Activated naive CD4-positive, alpha-beta T cell treated with anti-CD3 and anti-CD28 coated beads, Interleukin-2, amount 50 U/mL, for 24 hours (primary cell): ENCODE data around the gene PRPF6.

Source experiments
- H3K27ac Mint-ChIP-seq: one replicate; pipeline ENCODE4 v1.8.0; 2021; ENCODE audit warnings: mild to moderate bottlenecking, mixed read lengths
- H3K27me3 Mint-ChIP-seq: one replicate; pipeline ENCODE4 v1.8.0; 2021; ENCODE audit warnings: mixed read lengths
- H3K36me3 Mint-ChIP-seq: one replicate; pipeline ENCODE4 v1.8.0; 2021; ENCODE audit warnings: mixed read lengths
- H3K4me1 Mint-ChIP-seq: one replicate; pipeline ENCODE4 v1.8.0; 2021; ENCODE audit warnings: mixed read lengths
- H3K4me3 Mint-ChIP-seq: one replicate; pipeline ENCODE4 v1.8.0; 2021; ENCODE audit warnings: mild to moderate bottlenecking, mixed read lengths
- H3K9me3 Mint-ChIP-seq: one replicate; pipeline ENCODE4 v1.8.0; 2021; ENCODE audit warnings: mixed read lengths

Gene PRPF6

DNA sequence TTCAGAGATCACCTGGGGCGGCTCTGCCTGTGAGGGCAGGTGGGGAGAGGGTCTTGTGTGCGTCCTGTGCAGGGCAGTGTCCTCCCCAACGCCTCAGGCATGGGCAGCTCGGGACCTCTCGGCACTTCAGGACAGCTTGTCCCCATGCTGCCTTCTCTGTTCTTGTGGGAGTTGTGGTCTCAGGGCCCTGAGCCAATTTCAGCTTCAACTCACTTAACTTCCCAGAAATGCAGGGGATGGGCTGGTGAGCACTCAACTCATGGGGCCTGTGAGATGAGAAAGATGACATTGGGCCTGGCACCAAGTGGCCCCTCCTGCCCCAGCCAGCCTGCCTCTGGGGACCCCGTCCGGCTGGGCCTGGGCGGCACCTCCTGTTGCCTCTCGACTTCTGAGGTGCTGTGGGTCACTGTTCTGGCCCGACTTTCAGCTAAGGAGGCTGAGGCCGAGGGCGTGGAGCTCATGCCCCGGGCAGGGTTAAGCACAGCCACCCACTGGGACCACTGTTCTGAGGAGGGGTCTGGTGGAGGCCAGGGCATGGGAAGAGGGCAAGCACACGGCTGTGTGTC is 91.6 kb downstream of the PRPF6 start:
- Mint-ChIP-seq H3K4me1 (peaks cover under 1% of the 10 kb centered on the region), H3K27ac (peak overlapping the region; percentile 59), H3K36me3 (no peaks in the 10 kb centered on the region), H3K9me3 (no peaks in the 10 kb centered on the region), H3K4me3 (no peak overlapping the region), H3K27me3 (no peaks in the 10 kb centered on the region)

DNA sequence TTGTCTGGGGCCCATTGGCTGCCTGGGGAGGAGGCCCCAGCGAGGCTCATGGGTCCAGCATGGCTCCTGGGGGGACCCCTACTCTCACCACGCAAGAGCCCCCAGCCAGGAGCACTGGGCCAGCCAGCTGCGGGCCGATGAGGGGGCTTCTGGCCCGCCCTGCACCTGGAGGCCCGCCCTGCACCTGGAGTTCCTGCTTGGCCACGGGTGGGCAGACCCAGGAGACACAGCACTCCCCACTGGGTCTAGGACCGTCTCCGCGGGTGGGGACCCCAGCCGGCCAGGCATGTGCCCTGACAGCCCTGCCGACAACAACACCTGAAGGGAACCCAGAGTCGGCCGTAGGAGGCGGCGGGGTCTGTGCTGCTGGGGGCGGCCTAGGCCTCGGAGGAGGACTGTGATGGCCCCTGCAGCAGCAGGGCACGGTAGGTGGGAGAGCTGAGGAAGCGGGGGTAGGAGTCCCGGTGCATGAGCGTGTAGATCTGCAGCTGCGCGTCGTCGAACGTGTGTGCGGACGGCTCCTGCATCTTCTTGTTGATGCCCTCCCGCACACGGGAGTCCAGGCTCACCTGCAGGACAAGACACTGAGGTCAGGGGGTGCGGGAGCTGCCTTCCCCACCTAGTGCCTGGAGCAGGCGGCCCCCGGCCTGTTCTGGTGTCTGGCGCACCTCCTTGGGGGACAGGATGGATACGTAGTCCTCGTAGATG is 92.7 kb downstream of the PRPF6 start:
- H3K36me3 Mint-ChIP-seq: no peaks in the 10 kb centered on the region
- H3K4me3 Mint-ChIP-seq: no peak overlapping the region
- H3K4me1 Mint-ChIP-seq: peaks cover 6% of the 10 kb centered on the region
- H3K27ac Mint-ChIP-seq: no peak overlapping the region
- no peaks in the 10 kb centered on the region for H3K27me3 Mint-ChIP-seq
- no peaks in the 10 kb centered on the region for H3K9me3 Mint-ChIP-seq

DNA sequence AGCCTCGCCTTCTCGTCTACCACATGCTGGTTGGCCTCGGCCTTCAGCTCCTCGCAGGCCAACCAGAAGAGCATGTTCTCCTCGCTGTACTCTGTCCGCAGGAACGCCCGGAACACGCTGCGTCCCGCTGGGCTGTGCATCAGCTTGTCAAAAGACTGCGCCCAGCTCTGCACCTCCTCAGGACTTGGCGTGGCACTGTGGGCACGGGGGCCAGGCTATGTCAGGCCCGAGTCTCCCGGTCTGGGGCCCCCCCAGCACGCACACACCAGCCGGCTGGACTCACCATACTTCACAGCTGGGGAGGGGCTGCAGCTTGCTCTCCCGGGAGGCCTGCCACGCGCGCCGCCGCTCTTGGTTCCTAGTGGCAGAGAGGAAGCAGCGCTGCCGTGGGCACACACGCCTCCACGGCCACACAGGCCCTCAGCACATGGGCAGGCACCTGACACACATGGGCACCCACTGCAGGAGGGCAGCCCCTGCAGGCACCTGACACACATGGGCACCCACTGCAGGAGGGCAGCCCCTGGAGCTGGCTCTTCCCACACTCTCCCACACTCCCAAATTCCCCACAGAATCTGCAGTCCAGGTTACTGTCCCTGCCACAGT is 93.4 kb downstream of the PRPF6 start:
- no peak overlapping the region for H3K4me3 Mint-ChIP-seq
- H3K27ac Mint-ChIP-seq: no peak overlapping the region
- no peaks in the 10 kb centered on the region for H3K36me3 Mint-ChIP-seq
- H3K9me3 Mint-ChIP-seq: no peaks in the 10 kb centered on the region
- H3K4me1 Mint-ChIP-seq: peaks cover 13% of the 10 kb centered on the region
- H3K27me3 Mint-ChIP-seq: no peaks in the 10 kb centered on the region

DNA sequence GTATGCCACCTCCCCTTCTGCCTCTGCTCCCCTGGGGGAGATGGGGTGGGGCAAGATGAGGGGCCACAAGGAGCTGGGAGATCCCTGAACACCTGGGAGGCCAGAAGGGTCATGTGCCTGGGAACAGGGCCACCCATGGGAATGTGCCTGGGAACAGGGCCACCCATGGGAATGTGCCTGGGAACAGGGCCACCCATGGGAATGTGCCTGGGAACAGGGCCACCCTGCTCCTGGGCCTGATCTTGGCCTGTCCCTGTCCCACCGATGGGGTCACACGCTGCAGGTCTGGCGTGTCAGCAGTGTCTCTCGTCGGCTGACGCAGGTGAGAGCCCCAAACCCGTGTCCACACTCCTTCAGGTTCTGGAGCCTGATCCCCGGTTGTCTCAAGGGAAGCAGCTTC is 94.0 kb downstream of the PRPF6 start:
- Mint-ChIP-seq H3K9me3 (no peaks in the 10 kb centered on the region), H3K4me3 (no peak overlapping the region), H3K27ac (no peak overlapping the region), H3K4me1 (peaks cover 13% of the 10 kb centered on the region), H3K36me3 (no peaks in the 10 kb centered on the region), H3K27me3 (no peaks in the 10 kb centered on the region)

DNA sequence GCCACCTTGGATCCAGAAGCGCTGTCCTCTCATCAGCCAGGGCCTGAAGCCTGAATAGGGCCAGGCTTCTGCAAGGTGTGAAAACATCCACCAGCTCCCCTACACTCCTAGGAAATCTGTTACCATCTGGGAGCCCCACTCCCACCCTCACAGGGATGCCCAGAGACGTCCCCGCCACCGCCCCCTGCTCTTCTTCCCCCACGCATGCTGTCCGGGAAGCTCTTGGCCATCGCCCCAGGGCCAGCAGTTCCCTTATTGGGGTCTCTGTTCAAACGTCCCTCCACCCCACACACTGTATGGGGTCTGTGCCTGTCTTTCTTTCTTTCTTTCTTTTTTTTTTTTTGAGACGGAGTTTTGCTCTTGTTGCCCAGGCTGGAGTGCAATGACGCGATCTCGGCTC is 94.6 kb downstream of the PRPF6 start:
- Mint-ChIP-seq H3K4me3 (no peak overlapping the region), H3K27me3 (no peaks in the 10 kb centered on the region), H3K27ac (no peak overlapping the region), H3K36me3 (no peaks in the 10 kb centered on the region), H3K9me3 (no peaks in the 10 kb centered on the region), H3K4me1 (peaks cover 14% of the 10 kb centered on the region)

DNA sequence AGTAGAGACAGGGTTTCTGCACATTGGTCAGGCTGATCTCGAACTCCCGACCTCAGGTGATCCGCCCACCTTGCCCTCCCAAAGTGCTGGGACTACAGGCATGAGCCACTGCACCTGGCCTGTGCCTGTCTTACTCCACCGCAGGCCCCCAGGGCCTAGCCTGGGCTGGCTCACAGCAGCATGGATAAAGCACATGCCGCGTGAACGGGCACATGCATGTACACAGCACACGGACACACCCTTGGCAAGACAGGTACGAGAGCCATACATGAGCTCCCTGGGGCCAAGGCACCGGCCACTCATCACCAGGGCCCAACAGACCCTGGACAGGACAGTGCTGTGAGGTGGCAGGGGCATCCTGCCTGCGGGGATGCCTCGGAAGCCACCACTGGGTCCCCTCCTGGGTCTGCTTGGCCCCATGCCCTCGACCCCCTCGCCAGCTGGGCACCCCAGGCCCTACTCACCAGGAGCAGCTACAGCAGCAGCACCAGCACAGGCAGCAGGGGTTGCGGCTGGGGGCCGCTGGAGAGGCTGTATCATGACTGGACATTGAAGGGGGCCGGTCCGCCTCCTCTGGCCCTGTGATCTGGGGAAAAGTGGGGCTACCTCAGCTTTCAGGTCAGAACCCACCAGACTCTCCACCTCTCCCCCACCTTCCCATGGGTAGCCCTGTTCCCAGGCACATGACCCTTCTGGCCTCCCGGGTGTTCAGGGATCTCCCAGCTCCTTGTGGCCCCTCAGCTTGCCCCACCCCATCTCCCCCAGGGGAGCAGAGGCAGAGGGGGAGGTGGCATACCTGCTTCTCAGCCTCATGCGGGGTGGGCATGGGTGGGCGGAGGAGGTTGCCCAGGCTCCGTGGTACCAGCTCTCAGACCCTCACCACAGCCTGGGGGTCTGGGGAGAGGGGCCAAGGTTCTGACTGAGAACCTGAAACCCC is 95.4 kb downstream of the PRPF6 start:
- Mint-ChIP-seq H3K4me3 (no peak overlapping the region), H3K27me3 (no peaks in the 10 kb centered on the region), H3K27ac (no peak overlapping the region), H3K36me3 (no peaks in the 10 kb centered on the region), H3K4me1 (peaks cover 17% of the 10 kb centered on the region), H3K9me3 (no peaks in the 10 kb centered on the region)

DNA sequence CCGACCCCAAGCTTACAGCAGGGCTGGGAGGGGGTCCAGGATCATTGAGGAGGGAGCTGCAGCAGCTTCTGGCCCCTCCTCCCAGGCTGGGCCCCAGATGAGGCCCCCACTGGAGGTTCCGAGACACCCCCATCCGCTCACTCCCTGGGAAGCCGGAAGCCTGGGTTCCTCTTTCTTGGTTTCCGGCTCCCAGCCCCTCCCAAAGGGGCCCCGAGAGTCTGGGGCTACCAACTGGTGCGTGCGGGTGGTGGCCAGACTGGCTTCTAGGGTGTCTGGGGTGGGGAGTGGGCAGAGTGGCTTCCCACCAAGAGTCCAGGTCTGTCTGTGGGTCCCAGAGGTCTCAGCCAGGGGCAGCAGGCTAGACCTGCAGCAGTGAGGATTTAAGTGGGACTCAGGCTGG is 96.2 kb downstream of the PRPF6 start:
- Mint-ChIP-seq H3K27me3 (no peaks in the 10 kb centered on the region), H3K9me3 (no peaks in the 10 kb centered on the region), H3K36me3 (no peaks in the 10 kb centered on the region), H3K4me3 (peak overlapping the region; percentile 90), H3K27ac (peak overlapping the region; percentile 46), H3K4me1 (peaks cover 24% of the 10 kb centered on the region)

DNA sequence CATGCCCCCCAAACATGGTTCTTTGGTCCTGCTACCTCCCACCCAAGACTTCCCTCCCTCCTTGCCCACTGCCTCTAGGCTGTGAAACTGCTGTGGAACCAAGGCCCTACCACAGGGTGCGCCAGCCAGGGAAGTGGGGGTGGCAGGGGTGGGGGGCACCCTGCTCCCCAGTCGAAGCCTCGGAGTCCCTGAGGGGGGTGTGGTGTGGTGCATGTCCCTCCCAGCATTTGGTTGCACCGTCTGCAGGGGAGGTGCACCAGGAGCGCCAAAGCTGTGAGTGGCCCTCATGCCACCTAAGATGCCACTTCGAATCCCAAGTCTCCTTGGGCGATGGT is 96.6 kb downstream of the PRPF6 start:
- Mint-ChIP-seq H3K27me3 (no peaks in the 10 kb centered on the region), H3K4me1 (peaks cover 28% of the 10 kb centered on the region), H3K4me3 (peak overlapping the region; percentile 90), H3K9me3 (no peaks in the 10 kb centered on the region), H3K36me3 (no peaks in the 10 kb centered on the region), H3K27ac (no peak overlapping the region)

DNA sequence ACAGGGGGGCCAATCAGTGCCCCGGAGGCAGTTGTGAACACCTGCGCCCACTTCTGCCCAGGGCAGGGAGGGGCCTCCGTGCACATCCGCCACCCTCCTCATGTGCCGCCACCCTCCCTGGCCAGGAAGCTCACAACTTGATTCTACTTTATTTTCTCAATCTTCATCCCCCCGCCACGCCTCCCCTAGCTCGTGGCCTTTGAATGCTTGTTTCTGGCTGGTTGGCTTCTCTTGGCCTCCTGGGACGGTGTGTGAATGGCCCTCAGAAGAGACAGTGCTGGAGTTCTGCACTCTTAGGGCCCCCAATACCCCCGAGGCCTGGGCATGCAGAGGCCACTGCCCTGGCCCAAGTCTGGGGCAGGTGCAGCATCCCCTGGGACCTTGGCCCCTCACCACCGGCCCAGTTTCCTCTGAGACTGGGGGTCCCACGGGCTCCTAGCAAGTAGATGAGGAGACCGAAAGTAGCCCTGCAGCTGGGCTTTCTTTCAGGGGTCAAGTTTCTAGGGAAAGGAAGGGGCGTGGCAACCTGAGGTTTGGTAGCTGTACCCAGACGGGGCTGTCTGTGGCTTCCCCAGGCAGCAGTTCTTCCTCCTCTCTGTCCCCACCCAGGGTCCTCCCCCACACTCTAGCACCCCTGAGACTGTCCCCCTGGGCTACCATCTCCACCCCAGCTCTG is 97.1 kb downstream of the PRPF6 start:
- peak overlapping the region; percentile 84 for H3K27ac Mint-ChIP-seq
- H3K9me3 Mint-ChIP-seq: no peaks in the 10 kb centered on the region
- peaks cover 33% of the 10 kb centered on the region for H3K4me1 Mint-ChIP-seq
- H3K4me3 Mint-ChIP-seq: peak overlapping the region; percentile 90
- no peaks in the 10 kb centered on the region for H3K27me3 Mint-ChIP-seq
- no peaks in the 10 kb centered on the region for H3K36me3 Mint-ChIP-seq

DNA sequence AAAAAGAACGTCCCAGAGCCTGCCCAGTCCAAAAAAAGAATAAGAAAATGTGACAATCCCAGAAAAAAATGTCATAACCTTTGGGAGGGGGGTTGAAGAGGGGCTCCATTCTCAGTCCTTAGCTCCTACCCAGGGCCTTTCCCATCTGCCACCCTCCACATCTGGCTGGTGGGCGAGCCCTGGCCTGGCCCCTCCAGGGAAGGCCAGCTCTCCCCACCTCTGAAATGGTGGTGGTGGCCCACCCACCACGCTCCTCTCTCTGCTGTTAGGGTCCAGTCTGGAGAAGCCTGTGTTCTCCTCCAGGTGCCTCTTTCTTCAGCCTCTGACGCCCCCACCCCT is 98.0 kb downstream of the PRPF6 start:
- Mint-ChIP-seq H3K36me3 (no peaks in the 10 kb centered on the region), H3K27ac (peak overlapping the region; percentile 14), H3K4me1 (peaks cover 36% of the 10 kb centered on the region), H3K4me3 (peak overlapping the region; percentile 90), H3K9me3 (no peaks in the 10 kb centered on the region), H3K27me3 (no peaks in the 10 kb centered on the region)

DNA sequence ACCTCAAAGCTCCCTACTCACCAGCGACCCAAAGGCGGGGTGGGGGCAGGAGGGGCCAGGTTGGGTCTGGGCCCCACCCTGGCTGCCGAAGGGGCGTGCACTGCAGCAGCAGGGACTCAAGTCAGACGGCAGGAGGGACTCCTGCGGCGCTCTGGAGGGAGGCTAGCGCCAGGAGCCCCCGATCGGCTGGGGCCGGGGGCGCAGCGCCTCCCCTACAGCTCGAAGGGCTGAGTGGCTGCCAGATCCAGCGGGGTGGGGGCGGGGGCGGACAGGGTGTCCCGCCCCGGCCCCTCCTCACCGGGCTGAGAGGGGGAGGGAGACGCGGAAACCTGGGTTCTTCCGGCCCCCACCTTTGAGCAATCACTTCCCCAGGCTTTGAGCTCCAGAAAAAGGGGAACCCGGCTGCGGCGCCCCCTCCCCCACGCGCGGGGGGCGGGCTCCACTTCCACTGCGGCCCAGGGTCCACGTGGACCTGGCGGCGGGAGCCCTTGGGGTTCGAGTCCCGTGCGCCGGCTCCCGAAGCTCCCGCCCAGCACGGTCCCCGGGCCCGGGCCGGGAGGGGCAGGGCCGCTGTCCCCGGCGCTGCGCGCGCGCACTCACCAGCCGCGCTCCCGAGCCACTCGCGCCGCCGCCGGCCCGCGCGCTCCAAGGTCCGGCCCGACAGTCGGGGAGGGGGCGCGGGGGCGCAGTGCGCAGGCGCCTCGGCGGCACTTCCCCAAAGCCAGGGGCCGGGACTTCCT is 98.5 kb downstream of the PRPF6 start, which contains the start of gene RGS19:
TSS of gene RGS19 (minus strand) at position 246 of the 740 bp plus-strand sequence. CDS start 2,632 bp downstream, outside the sequence.
- peak within 1 kb of the TSS; percentile 90 for H3K4me3 Mint-ChIP-seq
- no peaks in the 10 kb centered on the region for H3K36me3 Mint-ChIP-seq
- peak within 1 kb of the TSS; percentile 55 for H3K27ac Mint-ChIP-seq
- peaks cover 39% of the 10 kb centered on the region for H3K4me1 Mint-ChIP-seq
- no peaks in the 10 kb centered on the region for H3K9me3 Mint-ChIP-seq
- peaks cover 2% of the 10 kb centered on the region for H3K27me3 Mint-ChIP-seq

DNA sequence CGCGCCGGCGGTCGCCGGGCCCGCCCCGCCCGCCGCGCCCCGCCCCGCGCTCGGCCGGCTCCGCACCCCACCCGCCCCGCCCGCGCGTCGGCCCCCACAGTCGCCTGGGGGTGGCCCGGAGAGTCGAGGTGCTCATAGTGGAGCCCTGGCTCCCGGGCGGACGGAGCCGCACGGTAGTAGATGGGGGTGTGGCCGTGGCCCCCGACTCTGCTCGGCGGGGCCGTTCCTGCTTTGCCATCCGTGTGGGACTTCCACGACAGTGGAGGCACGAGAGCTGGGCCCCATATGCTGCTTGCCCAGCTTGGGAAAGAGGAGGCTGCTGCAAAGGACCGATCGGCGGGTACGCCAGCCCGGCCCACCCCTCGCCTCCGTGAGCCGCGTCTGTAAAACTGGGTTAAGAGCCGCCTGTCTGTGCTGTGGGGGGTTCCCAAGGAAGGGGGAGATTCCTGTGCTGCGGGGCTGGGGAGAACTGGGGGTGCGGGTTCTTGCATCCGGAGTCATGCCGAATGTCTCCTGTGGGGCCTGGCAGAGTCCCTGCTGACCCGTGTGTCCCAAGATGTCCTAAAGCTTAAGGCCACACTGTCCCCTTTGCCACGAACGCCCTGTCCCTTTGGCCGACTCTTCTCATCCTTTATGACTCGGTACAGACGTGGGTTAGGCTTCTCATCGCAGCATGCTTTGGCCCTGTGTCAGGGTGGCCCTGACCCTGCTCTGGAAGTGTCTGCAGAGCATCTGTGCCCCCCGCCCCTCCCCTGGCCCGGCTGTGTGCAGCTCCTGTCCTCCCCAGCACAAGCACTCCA is 99.3 kb downstream of the PRPF6 start, which contains the start of gene OPRL1:
TSS of gene OPRL1 (plus strand) at position 70 of the 800 bp plus-strand sequence. CDS start 12,639 bp downstream, outside the sequence.
- Mint-ChIP-seq H3K27me3 (peaks cover 2% of the 10 kb centered on the region), H3K36me3 (no peaks in the 10 kb centered on the region), H3K4me1 (peaks cover 40% of the 10 kb centered on the region), H3K4me3 (peak within 1 kb of the TSS; percentile 90), H3K27ac (peak within 1 kb of the TSS; percentile 55), H3K9me3 (no peaks in the 10 kb centered on the region)

DNA sequence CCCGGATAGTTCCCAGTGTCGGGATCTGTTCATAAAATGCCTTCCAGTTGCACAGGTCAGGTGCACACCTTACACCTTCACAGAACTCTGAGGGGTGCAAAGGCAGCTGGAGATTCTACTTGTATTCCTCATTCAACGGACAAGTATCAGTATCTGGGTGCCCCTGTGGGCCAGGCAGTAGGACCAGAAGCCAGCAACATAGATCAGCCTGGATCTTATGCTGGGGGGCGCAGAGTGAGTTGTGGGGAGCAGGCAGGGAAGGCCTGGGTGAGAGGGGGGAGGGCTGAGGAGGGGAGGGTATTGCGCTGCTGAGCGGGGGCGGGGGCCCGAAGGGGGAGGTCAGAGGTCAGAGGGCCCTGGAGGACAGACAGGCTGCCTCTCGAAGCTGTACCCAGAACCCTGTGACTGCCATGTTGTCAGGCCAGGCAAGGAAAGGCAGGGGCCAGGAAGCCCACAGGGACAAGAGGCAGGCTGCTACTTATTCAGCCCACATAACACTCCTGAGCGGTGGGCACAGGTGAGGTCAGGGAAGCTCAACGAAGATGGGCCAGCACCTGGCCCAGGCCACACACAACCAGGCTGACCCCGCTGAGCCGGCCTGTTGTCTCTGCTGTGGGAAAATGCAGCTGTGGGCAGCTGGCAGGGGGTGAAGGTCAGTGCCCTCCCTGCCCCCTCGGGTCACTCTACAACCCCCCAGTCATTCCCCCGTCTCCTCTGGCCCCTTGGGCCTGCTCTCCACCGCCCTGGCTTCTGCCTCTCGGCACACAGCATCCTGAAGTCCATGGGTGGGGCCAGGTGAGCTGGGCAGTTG is 100.1 kb downstream of the PRPF6 start:
- no peaks in the 10 kb centered on the region for H3K36me3 Mint-ChIP-seq
- peak overlapping the region; percentile 17 for H3K27ac Mint-ChIP-seq
- no peaks in the 10 kb centered on the region for H3K9me3 Mint-ChIP-seq
- peaks cover 2% of the 10 kb centered on the region for H3K27me3 Mint-ChIP-seq
- H3K4me1 Mint-ChIP-seq: peaks cover 40% of the 10 kb centered on the region
- peak overlapping the region; percentile 72 for H3K4me3 Mint-ChIP-seq
